Pons (tissue), 1 donor: ENCODE data around the gene RUVBL2.

Experiments
- DNase-seq: peaks from one replicate; pipeline ENCODE4 v3.0.0-alpha.2; 2016; ENCODE audit warnings: low spot score

Gene RUVBL2

GRCh38 chr19:48993175-48994034 lies at the start of gene RUVBL2, which contains the start of gene GYS1:
Gene RUVBL2 (plus strand): TSS chr19:48993887. CDS start chr19:48993912, 25 bp downstream.
Gene GYS1 (minus strand): TSS chr19:48993309. CDS start chr19:48993112, 197 bp downstream.
- peak; percentile 100 for DNase-seq

GRCh38 chr19:48945415-48945814 lies 48.3 kb upstream of the RUVBL2 start:
- DNase-seq, result no peak

- DNase-seq, result no peak
Observed at GRCh38 chr19:48945817-48946216, 47.9 kb upstream of the RUVBL2 start.

- no peak for DNase-seq
Observed at GRCh38 chr19:48946463-48947257, 47.0 kb upstream of the RUVBL2 start.

GRCh38 chr19:48947258-48947542 lies 46.5 kb upstream of the RUVBL2 start:
- no peak for DNase-seq

- no peak for DNase-seq
Observed at GRCh38 chr19:48950159-48950558, 43.5 kb upstream of the RUVBL2 start.

GRCh38 chr19:48950830-48951519 lies 42.7 kb upstream of the RUVBL2 start:
- no peak for DNase-seq

- no peak for DNase-seq
Observed at GRCh38 chr19:48953141-48953540, 40.5 kb upstream of the RUVBL2 start.

- DNase-seq, result no peak
Observed at GRCh38 chr19:48953990-48954594, 39.6 kb upstream of the RUVBL2 start.

- peak; percentile 89 for DNase-seq
Observed at GRCh38 chr19:48954595-48955307, 38.9 kb upstream of the RUVBL2 start, which contains the start of gene BAX. Gene BAX (plus strand): TSS chr19:48954875. CDS start chr19:48954929, 54 bp downstream.

- no peak for DNase-seq
Observed at GRCh38 chr19:48955308-48955958, 38.3 kb upstream of the RUVBL2 start.

- DNase-seq, result no peak
Observed at GRCh38 chr19:48958006-48958405, 35.7 kb upstream of the RUVBL2 start.

GRCh38 chr19:48959341-48960239 lies 34.1 kb upstream of the RUVBL2 start:
- DNase-seq, result no peak

GRCh38 chr19:48961051-48961649 lies 32.5 kb upstream of the RUVBL2 start:
- no peak for DNase-seq

- DNase-seq, result no peak
Observed at GRCh38 chr19:48961673-48962028, 32.0 kb upstream of the RUVBL2 start.

GRCh38 chr19:48962029-48962848 lies 31.4 kb upstream of the RUVBL2 start:
- peak; percentile 44 for DNase-seq

GRCh38 chr19:48962849-48963165 lies 30.9 kb upstream of the RUVBL2 start:
- no peak for DNase-seq

- peak; percentile 71 for DNase-seq
Observed at GRCh38 chr19:48963371-48964204, 30.1 kb upstream of the RUVBL2 start.
